ENCODE results near the gene PECR.

Gene PECR

GRCh38 chr2:216049452-216049851 is 32.2 kb downstream of the PECR start:
- no peaks in the 10 kb centered on the region for H4K20me1 ChIP-seq (ENCODE audit: insufficient read depth, low read length)
- no peak overlapping the region for H3K27ac ChIP-seq (ENCODE audit: low read length)
- no peaks in the 10 kb centered on the region for H3K79me2 ChIP-seq (ENCODE audit: low read length)
- TF ChIP-seq CTCF (IDR thresholded peaks at IDR 0.05; ENCODE audit: low read depth, low read length) (no peak), EZH2phosphoT487 (IDR thresholded peaks at IDR 0.05; ENCODE audit: low read depth) (no peak)
- no peaks in the 10 kb centered on the region for H3K9me3 ChIP-seq (ENCODE audit: insufficient read depth, low read length)
- H3K9ac ChIP-seq (ENCODE audit: low read length) = no peak overlapping the region
- no peaks in the 10 kb centered on the region for H3K36me3 ChIP-seq (replicated peaks; ENCODE audit: low read depth, low read length)
- H3K4me1 ChIP-seq (ENCODE audit: low read length) = peaks cover 12% of the 10 kb centered on the region
- H3K4me2 ChIP-seq (ENCODE audit: low read length) = no peak overlapping the region
- H2AFZ ChIP-seq (ENCODE audit: low read depth, low read length) = no peak overlapping the region
- H3K27me3 ChIP-seq (ENCODE audit: low read depth, low read length) = no peaks in the 10 kb centered on the region
- no peak overlapping the region for H3K4me3 ChIP-seq (ENCODE audit: low read length)

GRCh38 chr2:216047397-216047796 is 34.2 kb downstream of the PECR start:
- Histone ChIP-seq H3K27ac (ENCODE audit: low read length) (no peak overlapping the region), H3K27me3 (ENCODE audit: low read depth, low read length) (no peaks in the 10 kb centered on the region), H3K4me2 (ENCODE audit: low read length) (no peak overlapping the region), H3K79me2 (ENCODE audit: low read length) (no peaks in the 10 kb centered on the region), H2AFZ (ENCODE audit: low read depth, low read length) (no peak overlapping the region), H3K4me1 (ENCODE audit: low read length) (peaks cover 12% of the 10 kb centered on the region), H3K9ac (ENCODE audit: low read length) (no peak overlapping the region), H3K9me3 (ENCODE audit: insufficient read depth, low read length) (no peaks in the 10 kb centered on the region), H3K4me3 (ENCODE audit: low read length) (no peak overlapping the region), H3K36me3 (replicated peaks; ENCODE audit: low read depth, low read length) (no peaks in the 10 kb centered on the region), H4K20me1 (ENCODE audit: insufficient read depth, low read length) (no peaks in the 10 kb centered on the region)
- no peak for TF ChIP-seq CTCF (IDR thresholded peaks at IDR 0.05; ENCODE audit: low read depth, low read length)
- no peak for TF ChIP-seq EZH2phosphoT487 (IDR thresholded peaks at IDR 0.05; ENCODE audit: low read depth)

GRCh38 chr2:216044883-216045486 is 36.6 kb downstream of the PECR start:
- Histone ChIP-seq H3K79me2 (ENCODE audit: low read length) (no peaks in the 10 kb centered on the region), H3K9ac (ENCODE audit: low read length) (no peak overlapping the region), H3K4me1 (ENCODE audit: low read length) (peaks cover 12% of the 10 kb centered on the region), H3K27ac (ENCODE audit: low read length) (no peak overlapping the region), H4K20me1 (ENCODE audit: insufficient read depth, low read length) (no peaks in the 10 kb centered on the region), H3K4me2 (ENCODE audit: low read length) (peak overlapping the region; percentile 37), H3K36me3 (replicated peaks; ENCODE audit: low read depth, low read length) (no peaks in the 10 kb centered on the region), H3K9me3 (ENCODE audit: insufficient read depth, low read length) (no peaks in the 10 kb centered on the region), H2AFZ (ENCODE audit: low read depth, low read length) (no peak overlapping the region), H3K27me3 (ENCODE audit: low read depth, low read length) (no peaks in the 10 kb centered on the region), H3K4me3 (ENCODE audit: low read length) (no peak overlapping the region)
- TF ChIP-seq EZH2phosphoT487 (IDR thresholded peaks at IDR 0.05; ENCODE audit: low read depth) (no peak), CTCF (IDR thresholded peaks at IDR 0.05; ENCODE audit: low read depth, low read length) (no peak)

- no peaks in the 10 kb centered on the region for H3K27me3 ChIP-seq (ENCODE audit: low read depth, low read length)
- no peak overlapping the region for H2AFZ ChIP-seq (ENCODE audit: low read depth, low read length)
- H3K9ac ChIP-seq (ENCODE audit: low read length) = no peak overlapping the region
- no peaks in the 10 kb centered on the region for H3K9me3 ChIP-seq (ENCODE audit: insufficient read depth, low read length)
- no peak overlapping the region for H3K4me3 ChIP-seq (ENCODE audit: low read length)
- TF ChIP-seq CTCF (IDR thresholded peaks at IDR 0.05; ENCODE audit: low read depth, low read length) (no peak), EZH2phosphoT487 (IDR thresholded peaks at IDR 0.05; ENCODE audit: low read depth) (no peak)
- no peak overlapping the region for H3K27ac ChIP-seq (ENCODE audit: low read length)
- H3K79me2 ChIP-seq (ENCODE audit: low read length) = no peaks in the 10 kb centered on the region
- H4K20me1 ChIP-seq (ENCODE audit: insufficient read depth, low read length) = no peaks in the 10 kb centered on the region
- peaks cover 12% of the 10 kb centered on the region for H3K4me1 ChIP-seq (ENCODE audit: low read length)
- H3K4me2 ChIP-seq (ENCODE audit: low read length) = no peak overlapping the region
- no peaks in the 10 kb centered on the region for H3K36me3 ChIP-seq (replicated peaks; ENCODE audit: low read depth, low read length)
Measured at GRCh38 chr2:216043949-216044348, 37.7 kb downstream of the PECR start.

All from OCI-LY3 (cell line).